ENCODE measurements around the gene ERRFI1.

DNA sequence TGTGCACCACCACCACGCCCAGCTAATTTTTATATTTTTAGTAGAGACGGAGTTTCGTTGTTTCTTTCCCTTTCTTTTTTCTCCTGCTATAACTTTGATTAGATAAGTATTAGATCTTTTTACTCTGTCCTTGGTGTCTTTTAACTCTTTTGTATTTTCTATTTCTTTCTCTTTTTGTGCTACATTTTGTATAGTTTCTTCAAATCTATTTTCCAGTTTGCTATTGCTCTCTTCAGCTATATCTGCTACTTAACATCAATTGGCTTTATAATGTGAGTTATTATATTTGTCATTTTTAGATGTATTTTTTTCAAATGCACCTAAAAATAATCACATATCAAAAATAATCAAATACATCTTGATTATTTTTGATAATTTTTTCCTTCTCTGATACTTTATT is 16.0 kb upstream of the ERRFI1 start:
- no peak for TF ChIP-seq POLR2A (IDR thresholded peaks at IDR 0.05)
- TF ChIP-seq, protein P1, sequence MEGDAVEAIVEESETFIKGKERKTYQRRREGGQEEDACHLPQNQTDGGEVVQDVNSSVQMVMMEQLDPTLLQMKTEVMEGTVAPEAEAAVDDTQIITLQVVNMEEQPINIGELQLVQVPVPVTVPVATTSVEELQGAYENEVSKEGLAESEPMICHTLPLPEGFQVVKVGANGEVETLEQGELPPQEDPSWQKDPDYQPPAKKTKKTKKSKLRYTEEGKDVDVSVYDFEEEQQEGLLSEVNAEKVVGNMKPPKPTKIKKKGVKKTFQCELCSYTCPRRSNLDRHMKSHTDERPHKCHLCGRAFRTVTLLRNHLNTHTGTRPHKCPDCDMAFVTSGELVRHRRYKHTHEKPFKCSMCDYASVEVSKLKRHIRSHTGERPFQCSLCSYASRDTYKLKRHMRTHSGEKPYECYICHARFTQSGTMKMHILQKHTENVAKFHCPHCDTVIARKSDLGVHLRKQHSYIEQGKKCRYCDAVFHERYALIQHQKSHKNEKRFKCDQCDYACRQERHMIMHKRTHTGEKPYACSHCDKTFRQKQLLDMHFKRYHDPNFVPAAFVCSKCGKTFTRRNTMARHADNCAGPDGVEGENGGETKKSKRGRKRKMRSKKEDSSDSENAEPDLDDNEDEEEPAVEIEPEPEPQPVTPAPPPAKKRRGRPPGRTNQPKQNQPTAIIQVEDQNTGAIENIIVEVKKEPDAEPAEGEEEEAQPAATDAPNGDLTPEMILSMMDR (IDR thresholded peaks at IDR 0.05 in 8 of 11, conservative IDR thresholded peaks at IDR 0.05 in 3 of 11): no peak

All from spleen (tissue), 7 donors.